SK-N-SH (cell line): Measurements from ENCODE around the gene SMNDC1. TPM values are rescaled to one million over a fixed set of nuclear protein-coding genes. Genes with fewer than 3 reads are reported as not detected.

ENCODE experiments used
- CTCF ChIA-PET: fragments of 300-600, 350-600 bp; formaldehyde crosslinking; extraction: SDS; loops from one replicate; lab custom pipeline; 2021; lab: Yijun Ruan, JAX
- POLR2A ChIA-PET: fragments of 350-600 bp; sonication (Branson Sonifier 250); formaldehyde crosslinking; extraction: SDS; loops from one replicate; lab custom pipeline; 2020; ENCODE audit warnings: antibody characterized with exemption, inconsistent platforms; lab: Yijun Ruan, JAX
- DNase-seq: peaks from one replicate; pipeline ENCODE4 v3.0.0; 2012
- H2AFZ ChIP-seq: fragments of 200-600 bp; sonication (generic); 2 replicates; pipeline ENCODE4 v1.8.1; 2016; ENCODE audit warnings: antibody characterized with exemption, mild to moderate bottlenecking, low read depth
- H3F3A ChIP-seq: fragments of 200-600 bp; sonication (generic); replicated peaks from 2 replicates; pipeline ENCODE3; 2016; ENCODE audit warnings: antibody characterized with exemption, mild to moderate bottlenecking; ENCODE audit not compliant: insufficient read depth
- H3K27ac ChIP-seq, 2 experiments: fragments of 200-500 bp in 1 of 2; fragments of 200-600 bp in 1 of 2; sonication (Bioruptor generic) in 1 of 2; sonication (generic), shearing (Covaris generic) in 1 of 2; 2 replicates each; pipeline versions ENCODE4 v1.5.1 to v1.6.1; 2014 to 2016; ENCODE audit warnings: low read depth in 2 of 2, inconsistent platforms in 1 of 2, low read length in 1 of 2, mild to moderate bottlenecking in 1 of 2, mixed read lengths in 1 of 2
- H3K27me3 ChIP-seq: fragments of 200-600 bp; sonication (generic), shearing (Covaris generic); 2 replicates; pipeline ENCODE4 v1.6.1; 2016; ENCODE audit warnings: mixed run types; ENCODE audit not compliant: insufficient read depth
- H3K36me3 ChIP-seq, 2 experiments: fragments of 200-500 bp in 1 of 2; fragments of 200-600 bp in 1 of 2; sonication (Bioruptor generic) in 1 of 2; sonication (generic) in 1 of 2; replicated peaks in 1 of 2; 2 replicates each; pipeline versions ENCODE3 to v1.5.1; 2014 to 2016; ENCODE audit warnings: low read length in 1 of 2, mild to moderate bottlenecking in 1 of 2; ENCODE audit not compliant: insufficient read depth in 2 of 2, control insufficient read depth in 1 of 2
- H3K4me1 ChIP-seq, 2 experiments: fragments of 200-500 bp in 1 of 2; fragments of 200-600 bp in 1 of 2; sonication (Bioruptor generic) in 1 of 2; sonication (generic), shearing (Covaris generic) in 1 of 2; 2 replicates each; pipeline versions ENCODE4 v1.5.1 to v1.6.1; 2014 to 2016; ENCODE audit warnings: low read depth in 1 of 2, low read length in 1 of 2, mixed run types in 1 of 2; ENCODE audit not compliant: insufficient read depth in 2 of 2, control insufficient read depth in 1 of 2
- H3K4me2 ChIP-seq: fragments of 200-600 bp; sonication (generic), shearing (Covaris generic); 2 replicates; pipeline ENCODE4 v1.6.1; 2017; ENCODE audit warnings: mixed run types
- H3K4me3 ChIP-seq, 2 experiments: fragments of 200-500 bp in 1 of 2; fragments of 200-600 bp in 1 of 2; sonication (Bioruptor generic) in 1 of 2; sonication (generic), shearing (Covaris generic) in 1 of 2; 2 replicates each; pipeline versions ENCODE4 v1.5.1 to v1.8.1; 2014 to 2016; ENCODE audit warnings: low read depth in 2 of 2, inconsistent platforms in 1 of 2, low read length in 1 of 2, mild to moderate bottlenecking in 1 of 2, mixed read lengths in 1 of 2, moderate library complexity in 1 of 2
- H3K79me2 ChIP-seq: fragments of 200-600 bp; sonication (generic); 2 replicates; pipeline ENCODE4 v1.8.1; 2017; ENCODE audit warnings: mild to moderate bottlenecking; ENCODE audit not compliant: insufficient read depth
- H3K9ac ChIP-seq: fragments of 200-600 bp; sonication (generic); 2 replicates; pipeline ENCODE4 v1.6.1; 2017; ENCODE audit warnings: mixed run types
- H3K9me2 ChIP-seq: fragments of 200-600 bp; sonication (generic); 2 replicates; pipeline ENCODE4 v1.6.1; 2017; ENCODE audit warnings: mixed run types
- H3K9me3 ChIP-seq: fragments of 200-600 bp; sonication (generic); 2 replicates; pipeline ENCODE4 v1.6.1; 2017; ENCODE audit warnings: mixed run types, mild to moderate bottlenecking, moderate library complexity
- H4K20me1 ChIP-seq: fragments of 200-600 bp; sonication (generic); 2 replicates; pipeline ENCODE4 v1.6.1; 2017; ENCODE audit warnings: mild to moderate bottlenecking, mixed run types; ENCODE audit not compliant: insufficient read depth
- CTCF ChIP-seq: fragments of 200-600 bp; sonication (generic); IDR thresholded peaks from 2 replicates; pipeline ENCODE4 v1.6.1; 2017; ENCODE audit warnings: antibody characterized with exemption, mild to moderate bottlenecking, moderate library complexity
- ELF1 ChIP-seq: IDR thresholded peaks from 2 replicates; pipeline ENCODE4 v1.4.0; 2012
- FOXM1 ChIP-seq: IDR thresholded peaks from 2 replicates; pipeline ENCODE4 v1.4.0; 2012; ENCODE audit warnings: low read depth, mild to moderate bottlenecking
- IRF3 ChIP-seq: fragments of 150-350 bp; IDR thresholded peaks from 2 replicates; pipeline ENCODE4 v1.6.1; 2016; ENCODE audit warnings: mild to moderate bottlenecking, low read depth, low read length
- JUND ChIP-seq: IDR thresholded peaks from 2 replicates; pipeline ENCODE4 v1.4.0; 2012
- MEF2A ChIP-seq: IDR thresholded peaks from 2 replicates; pipeline ENCODE4 v1.4.0; 2012; ENCODE audit warnings: low read depth, borderline replicate concordance
- MXI1 ChIP-seq: IDR thresholded peaks from 2 replicates; pipeline ENCODE4 v1.6.1; 2012; ENCODE audit warnings: mild to moderate bottlenecking, low read depth, low read length, improper control_type of control experiment
- NFIC ChIP-seq: IDR thresholded peaks from 2 replicates; pipeline ENCODE4 v1.4.0; 2012; ENCODE audit warnings: borderline replicate concordance
- NRF1 ChIP-seq: IDR thresholded peaks from 2 replicates; pipeline ENCODE4 v1.6.1; 2012; ENCODE audit warnings: low read depth, mild to moderate bottlenecking, low read length
- POLR2AphosphoS5 ChIP-seq: IDR thresholded peaks from 2 replicates; pipeline ENCODE4 v1.6.1; 2012; ENCODE audit warnings: low read depth, low read length
- RAD21 ChIP-seq: IDR thresholded peaks from 2 replicates; pipeline ENCODE4 v1.6.1; 2012; ENCODE audit warnings: mild to moderate bottlenecking, low read length
- RCOR1 ChIP-seq: fragments of 150-350 bp; IDR thresholded peaks from 2 replicates; pipeline ENCODE4 v1.6.1; 2017; ENCODE audit warnings: antibody characterized with exemption, low read length
- REST ChIP-seq: IDR thresholded peaks from 2 replicates; pipeline ENCODE4 v1.6.1; 2012; ENCODE audit warnings: mild to moderate bottlenecking, low read depth, low read length, moderate library complexity
- RFX5 ChIP-seq: IDR thresholded peaks from 2 replicates; pipeline ENCODE4 v1.6.1; 2012; ENCODE audit warnings: mild to moderate bottlenecking, improper control_type of control experiment, low read length
- TAF1 ChIP-seq: IDR thresholded peaks from 2 replicates; pipeline ENCODE4 v1.6.1; 2012; ENCODE audit warnings: low read depth, mild to moderate bottlenecking, low read length, moderate library complexity, borderline replicate concordance
- YY1 ChIP-seq: IDR thresholded peaks from 2 replicates; pipeline ENCODE4 v1.4.0; 2012; ENCODE audit warnings: low read depth, mild to moderate bottlenecking
- ZBTB33 ChIP-seq: IDR thresholded peaks from 2 replicates; pipeline ENCODE4 v1.4.0; 2012; ENCODE audit warnings: low read depth, borderline replicate concordance
- WGBS: methylation state at CpG from one replicate; pipeline ENCODE4 v1.1.6; 2017; ENCODE audit warnings: low lambda C conversion rate; 5-methylcytosine and 5-hydroxymethylcytosine counted together
- polyA plus RNA-seq, 3 experiments: library from polyadenylated mRNA; depleted of rRNA; stranded (reverse); fragments of >200 nt; gene quantifications; 2 replicates each; pipeline ENCODE4 v1.2.3, GENCODE V29; 2012

The SMNDC1 gene
- polyA plus RNA-seq, 1 of the 3 experiments (the other 2 are of a cell fraction), result 13.3 TPM

GRCh38 chr10:110259317-110259716, 45.4 kb downstream of the SMNDC1 start (continued):
- TF ChIP-seq TAF1 (no peak), YY1 (no peak), JUND (no peak), NRF1 (no peak)
- TF ChIP-seq, all 33 proteins: peak for 0

GRCh38 chr10:110258542-110258941, 46.2 kb downstream of the SMNDC1 start:
- Histone ChIP-seq H3K4me2 (no peak overlapping the region), H2AFZ (no peak overlapping the region), H3K9me2 (no peaks in the 10 kb centered on the region), H3K4me3 (no peak overlapping the region), H3K27me3 (no peaks in the 10 kb centered on the region), H3F3A (no peaks in the 10 kb centered on the region), H3K79me2 (no peaks in the 10 kb centered on the region), H3K27ac (no peak overlapping the region), H4K20me1 (no peaks in the 10 kb centered on the region), H3K36me3 (no peaks in the 10 kb centered on the region), H3K4me1 (no peaks in the 10 kb centered on the region; a peak in 1 of 4 replicates), H3K9me3 (no peaks in the 10 kb centered on the region), H3K9ac (no peak overlapping the region)
- DNase-seq, result no peak
- 96% methylated on average over 1 of the region's 1 CpG for WGBS
- ChIA-PET POLR2A (no interaction called here), CTCF (interaction anchor here (1.2 to 3.1 kb wide), 2 partner anchors 21 to 22 kb away, joined by 3 to 13 read pairs; no protein-coding TSS in a partner anchor)
- no peak for TF ChIP-seq POLR2AphosphoS5
- no peak for TF ChIP-seq CTCF
- TF ChIP-seq ELF1, result no peak
- TF ChIP-seq IRF3, result no peak
- TF ChIP-seq NFIC, result no peak
- TF ChIP-seq FOXM1, result no peak
- no peak for TF ChIP-seq ZBTB33
- no peak for TF ChIP-seq REST
- TF ChIP-seq MXI1, result no peak
- TF ChIP-seq JUND, result no peak
- TF ChIP-seq RAD21, result no peak
- no peak for TF ChIP-seq RCOR1
- TF ChIP-seq MEF2A, result no peak
- no peak for TF ChIP-seq RFX5
